NCI-H2196 (cell line): ENCODE measurements around the gene GPT2.
"Not testable (repeated sequence)": the region's sequence is repeated elsewhere in the genome, so short reads cannot be mapped to it uniquely, and the experiment has no call there.

Source experiments
- DNase-seq: peaks from one replicate; lab custom pipeline; 2025; ENCODE audit not compliant: unreplicated experiment; lab: John Stamatoyannopoulos, UW

GPT2 gene

DNA sequence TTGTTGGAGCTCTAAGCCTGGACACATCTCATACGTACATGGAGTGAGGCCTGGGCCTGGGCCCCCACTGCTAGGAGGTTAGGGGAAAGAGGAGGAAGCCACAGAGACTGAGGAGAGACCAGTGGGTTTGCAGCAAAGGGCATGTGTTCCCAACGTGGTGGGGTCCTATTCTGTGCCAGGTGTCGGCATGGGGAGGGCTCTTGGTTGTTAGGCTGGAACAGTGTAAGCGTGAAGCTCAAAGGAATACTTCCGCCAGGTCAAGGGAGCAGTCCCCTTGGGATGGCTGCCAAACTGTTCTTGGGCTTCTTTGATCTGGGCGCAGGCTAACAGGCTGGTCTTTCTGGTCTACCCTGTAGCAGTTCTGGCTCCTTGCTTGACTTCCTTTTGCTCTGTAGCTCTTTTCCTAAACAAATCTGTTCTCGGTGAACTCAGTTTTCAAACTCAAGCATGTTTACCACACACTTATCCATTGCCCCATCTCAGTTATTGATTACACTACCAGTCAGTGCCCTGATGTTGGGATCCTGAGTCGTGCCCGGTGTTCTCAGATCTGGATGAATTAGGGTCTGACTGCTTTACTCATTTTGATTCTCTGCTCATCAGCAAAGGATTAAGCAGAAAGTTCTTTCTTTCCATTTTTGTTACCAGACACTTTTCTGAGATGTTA is 36.4 kb downstream of the GPT2 start:
- DNase-seq, result peak; percentile 37

DNA sequence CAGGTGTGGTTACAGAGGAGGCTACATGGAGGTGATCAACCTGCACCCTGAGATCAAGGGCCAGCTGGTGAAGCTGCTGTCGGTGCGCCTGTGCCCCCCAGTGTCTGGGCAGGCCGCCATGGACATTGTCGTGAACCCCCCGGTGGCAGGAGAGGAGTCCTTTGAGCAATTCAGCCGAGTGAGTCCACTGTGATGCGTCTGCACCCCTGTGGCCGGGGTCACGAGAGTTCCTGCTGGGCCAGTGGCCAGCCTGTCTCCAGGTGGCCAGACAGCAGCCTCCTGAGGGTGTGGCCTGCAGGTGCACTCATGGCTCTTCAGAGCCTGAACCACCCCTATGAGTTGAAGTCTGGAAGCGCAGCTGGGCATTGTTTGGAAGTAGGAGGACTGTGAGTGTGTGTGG is 38.1 kb downstream of the GPT2 start:
- peak; percentile 15 for DNase-seq

DNA sequence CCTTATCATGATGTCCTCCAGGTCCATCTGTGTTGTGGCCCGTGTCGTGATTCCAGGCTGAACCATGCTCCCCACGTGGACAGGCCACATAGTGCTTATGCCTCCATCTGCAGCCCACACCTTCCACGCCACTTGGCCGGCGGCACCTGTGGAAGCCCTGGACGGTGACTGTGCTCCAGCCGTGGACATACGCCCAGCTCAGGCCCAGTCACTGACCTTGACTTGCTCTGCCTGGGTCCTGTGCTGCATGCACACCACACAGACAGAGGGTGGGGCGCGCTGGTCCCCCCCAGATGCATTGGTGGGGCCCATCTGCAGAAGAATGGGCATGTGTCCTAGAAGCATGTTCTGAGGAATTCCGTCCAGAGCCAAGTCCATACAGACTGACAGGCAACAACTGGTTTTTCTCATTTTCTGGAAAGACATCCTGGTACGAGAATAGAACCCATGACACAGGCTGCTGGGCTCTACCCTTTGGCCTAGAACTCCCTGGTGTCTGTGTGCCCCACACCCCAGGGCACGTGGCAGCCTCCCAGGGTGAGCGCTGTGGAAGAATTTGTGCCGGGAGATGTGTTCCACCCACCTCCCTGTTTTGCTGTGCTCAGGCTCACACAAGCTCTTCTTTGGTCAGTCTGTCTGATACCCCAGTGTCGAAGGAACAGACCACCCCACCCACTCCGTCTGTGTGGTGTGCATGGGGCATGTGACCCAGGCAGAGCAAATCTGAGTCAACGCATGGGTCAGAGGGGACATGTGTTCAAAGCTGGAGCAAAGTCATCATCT is 39.5 kb downstream of the GPT2 start:
- DNase-seq, result no peak

DNA sequence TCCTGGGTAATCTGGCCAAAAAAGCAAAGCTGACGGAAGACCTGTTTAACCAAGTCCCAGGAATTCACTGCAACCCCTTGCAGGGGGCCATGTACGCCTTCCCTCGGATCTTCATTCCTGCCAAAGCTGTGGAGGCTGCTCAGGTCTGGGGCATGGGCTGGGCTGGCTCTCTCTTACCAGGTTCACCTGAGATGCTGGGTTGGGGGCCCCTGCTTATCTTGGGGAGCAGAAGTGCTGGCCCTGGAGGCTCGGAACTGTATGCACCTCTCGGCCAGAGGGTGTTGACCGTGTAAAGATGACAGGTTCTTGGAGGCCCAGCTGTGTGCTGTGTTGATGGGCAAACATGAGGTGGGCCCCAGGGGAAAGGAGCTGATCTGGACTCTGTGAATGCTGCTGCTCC is 40.2 kb downstream of the GPT2 start:
- no peak for DNase-seq

DNA sequence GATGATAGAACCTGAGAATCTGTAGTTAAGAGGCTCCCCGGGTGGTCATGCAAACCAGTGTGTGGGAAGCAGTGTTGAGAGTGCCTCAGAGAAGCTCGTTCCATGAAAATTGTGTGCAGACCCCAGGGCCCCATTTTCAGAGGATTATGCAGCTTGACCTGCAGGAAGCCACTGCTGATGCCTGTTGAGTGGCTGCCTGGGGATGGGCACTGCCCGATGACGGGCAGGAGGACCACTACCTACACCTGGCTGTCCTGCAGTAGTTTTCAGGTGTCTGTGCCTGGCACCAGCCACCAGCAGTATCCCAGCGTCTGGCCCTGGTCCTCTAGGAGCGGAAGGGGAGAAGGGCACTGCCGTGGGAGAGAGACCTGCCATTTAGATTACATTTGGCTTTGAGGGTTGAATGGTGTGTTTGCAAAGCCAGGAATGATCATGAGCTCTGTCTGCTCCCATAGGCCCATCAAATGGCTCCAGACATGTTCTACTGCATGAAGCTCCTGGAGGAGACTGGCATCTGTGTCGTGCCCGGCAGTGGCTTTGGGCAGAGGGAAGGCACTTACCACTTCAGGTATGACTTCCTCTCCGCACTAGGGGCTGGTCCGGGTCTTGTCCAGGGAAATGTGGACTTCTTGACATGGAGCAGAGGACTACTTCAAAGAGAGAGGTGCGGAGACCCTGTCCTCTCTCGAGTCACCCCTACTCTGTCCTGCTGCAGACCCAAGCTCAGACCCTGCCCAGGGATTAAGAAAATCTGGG is 42.5 kb downstream of the GPT2 start:
- no peak for DNase-seq

DNA sequence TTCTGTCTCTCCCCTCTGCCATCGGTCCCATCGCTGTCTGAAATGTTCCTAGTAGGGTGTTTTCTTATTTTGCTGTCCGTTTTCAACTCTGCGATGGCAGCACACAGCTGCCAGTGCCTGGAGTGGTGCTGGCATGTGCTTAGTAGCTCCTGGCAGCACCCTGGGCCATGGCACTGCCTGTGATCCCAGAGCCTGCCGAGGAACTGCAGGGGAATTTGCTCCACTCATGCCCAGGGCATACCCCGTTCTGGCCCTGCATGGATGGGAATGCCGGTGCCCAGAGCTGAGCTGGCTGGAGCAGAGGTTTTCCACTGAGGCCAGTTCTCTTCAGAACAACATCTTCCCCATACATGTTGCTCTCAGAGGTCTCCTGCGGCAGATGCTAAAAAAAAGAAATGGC is 43.1 kb downstream of the GPT2 start:
- no peak for DNase-seq

DNA sequence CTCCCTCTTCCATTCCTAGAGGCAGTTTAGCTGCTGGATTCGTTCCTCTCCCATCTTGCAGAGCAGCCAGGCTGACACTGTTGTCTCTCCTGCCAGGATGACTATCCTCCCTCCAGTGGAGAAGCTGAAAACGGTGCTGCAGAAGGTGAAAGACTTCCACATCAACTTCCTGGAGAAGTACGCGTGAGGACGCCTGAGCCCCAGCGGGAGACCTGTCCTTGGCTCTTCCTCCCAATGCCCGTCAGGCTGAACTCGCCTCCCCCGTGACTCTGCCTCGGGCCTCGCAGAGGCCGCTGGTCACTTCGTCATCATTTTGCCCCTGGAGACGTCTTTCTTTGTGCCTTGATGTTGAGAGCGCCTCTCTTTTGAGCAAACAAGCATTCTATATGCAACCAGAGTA is 44.6 kb downstream of the GPT2 start:
- no peak for DNase-seq

DNA sequence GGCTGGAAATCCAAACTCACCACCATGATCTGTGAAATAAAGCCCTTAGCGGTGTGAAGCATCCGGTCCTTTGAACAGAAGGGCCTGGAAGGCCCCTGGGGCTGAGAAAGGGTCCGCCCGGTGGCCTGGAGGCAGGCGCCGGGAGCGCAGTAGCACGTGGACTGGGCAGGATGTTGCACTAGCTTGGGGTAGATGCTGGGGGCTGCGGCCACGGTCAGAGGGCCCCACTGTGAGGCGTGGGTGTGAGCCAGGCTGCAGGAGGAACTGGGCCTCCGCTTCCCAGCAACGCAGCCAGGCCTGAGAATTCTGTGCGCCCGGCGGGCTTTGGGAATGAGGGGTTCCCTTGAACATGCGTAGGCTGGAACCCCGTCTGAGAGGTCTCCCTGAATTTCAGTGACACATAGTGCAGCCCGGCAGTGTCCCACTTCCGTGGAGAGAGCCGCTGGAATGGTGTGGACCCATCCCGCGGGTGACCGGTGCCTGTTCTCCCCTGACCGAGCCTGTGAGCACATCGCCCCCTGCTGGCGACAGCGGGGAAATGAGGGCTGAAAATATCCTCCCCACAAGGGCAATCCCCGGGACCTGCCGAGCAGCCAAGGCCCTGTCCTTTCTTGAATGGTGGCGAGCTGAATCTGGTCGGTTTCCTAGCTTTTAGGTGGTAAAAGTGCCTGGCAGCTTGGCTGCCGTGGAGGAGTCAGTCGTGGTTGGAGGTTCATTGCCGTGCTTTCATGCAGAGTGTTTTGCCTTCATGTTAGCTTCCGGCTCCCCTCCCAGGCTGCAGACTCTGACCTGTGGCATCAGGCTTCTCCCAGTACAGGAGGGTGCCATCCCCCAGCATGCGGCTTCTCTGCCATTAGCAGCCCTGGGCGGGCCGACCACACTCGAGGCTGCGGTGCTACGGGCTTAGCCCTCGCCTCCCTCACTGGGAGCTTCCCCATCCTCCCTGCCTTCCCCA is 45.5 kb downstream of the GPT2 start:
- peak; percentile 40 for DNase-seq

DNA sequence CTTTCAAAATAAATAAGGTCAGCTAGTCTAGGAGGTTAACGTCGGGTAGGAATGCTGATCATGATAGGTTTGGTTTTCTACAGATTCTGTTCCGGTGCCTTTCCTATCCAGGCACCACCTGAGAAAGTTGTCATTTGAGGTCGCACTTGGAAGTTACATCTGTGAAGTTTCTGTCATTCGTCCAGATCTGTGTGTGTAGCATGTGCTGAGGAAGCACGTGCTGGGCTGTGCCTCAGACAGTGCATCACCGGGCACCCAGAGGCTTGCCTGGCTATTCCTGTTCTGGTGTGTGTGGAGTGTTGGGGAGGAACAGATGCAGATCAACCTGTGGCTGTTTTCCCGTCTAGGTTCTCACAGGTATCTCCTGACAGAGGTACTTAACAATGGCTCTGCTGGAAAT is 46.7 kb downstream of the GPT2 start:
- no peak for DNase-seq

DNA sequence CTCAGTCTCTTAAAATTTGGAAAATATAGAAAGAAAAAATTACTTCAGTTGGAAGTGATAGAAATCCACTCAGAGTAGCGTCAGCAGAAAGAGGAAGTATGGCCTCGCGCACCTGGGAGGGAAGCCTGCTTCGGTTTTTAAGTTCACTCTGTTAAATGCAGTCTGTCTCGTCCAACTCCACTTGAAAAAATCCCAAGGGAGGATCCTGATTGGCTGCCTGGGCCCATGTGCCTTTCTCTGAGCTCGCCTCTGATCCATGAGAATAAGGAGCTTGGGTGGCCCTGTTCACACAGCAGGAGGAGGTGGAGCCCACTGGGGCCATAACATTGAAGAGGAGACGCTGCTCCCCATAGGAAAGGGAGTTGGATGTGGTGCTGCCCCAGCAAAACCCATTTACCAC is 48.6 kb downstream of the GPT2 start:
- DNase-seq, result no peak

DNA sequence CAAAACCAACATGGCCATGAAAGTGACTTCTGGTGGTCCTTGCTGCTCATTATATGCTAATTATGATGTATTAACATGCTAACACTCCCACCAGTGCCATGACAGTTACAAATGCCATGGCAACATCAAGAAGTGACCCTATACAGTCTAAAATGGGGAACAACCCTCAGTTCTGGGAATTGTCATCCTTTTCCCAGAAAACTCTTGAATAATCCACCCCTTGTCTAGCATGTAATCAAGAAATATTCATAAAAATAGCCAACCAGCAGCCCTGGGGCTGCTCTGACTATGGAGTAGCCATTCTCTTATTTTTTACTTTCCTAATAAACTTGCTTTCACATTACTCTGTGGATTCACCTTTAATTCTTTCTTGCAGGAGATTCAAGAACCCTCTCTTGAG is 53.4 kb downstream of the GPT2 start:
- no peak for DNase-seq

DNA sequence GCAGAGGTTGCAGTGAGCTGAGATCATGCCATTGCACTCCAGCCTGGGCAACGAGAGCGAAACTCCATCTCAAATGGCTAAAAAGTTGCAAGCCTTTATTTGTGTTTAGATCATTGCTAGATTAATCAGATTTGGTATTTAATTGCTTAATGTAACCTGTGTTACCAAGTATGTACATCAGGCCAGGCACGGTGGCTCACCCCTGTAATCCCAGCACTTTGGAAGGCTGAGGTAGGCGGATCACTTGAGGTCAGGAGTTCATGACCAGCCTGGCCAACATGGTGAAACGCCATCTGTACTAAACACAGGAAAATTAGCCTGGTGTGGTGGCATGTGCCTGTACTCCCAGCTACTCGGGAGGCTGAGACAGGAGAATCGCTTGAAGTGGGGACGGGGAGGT is 60.6 kb downstream of the GPT2 start:
- DNase-seq, result not testable (repeated sequence)

DNA sequence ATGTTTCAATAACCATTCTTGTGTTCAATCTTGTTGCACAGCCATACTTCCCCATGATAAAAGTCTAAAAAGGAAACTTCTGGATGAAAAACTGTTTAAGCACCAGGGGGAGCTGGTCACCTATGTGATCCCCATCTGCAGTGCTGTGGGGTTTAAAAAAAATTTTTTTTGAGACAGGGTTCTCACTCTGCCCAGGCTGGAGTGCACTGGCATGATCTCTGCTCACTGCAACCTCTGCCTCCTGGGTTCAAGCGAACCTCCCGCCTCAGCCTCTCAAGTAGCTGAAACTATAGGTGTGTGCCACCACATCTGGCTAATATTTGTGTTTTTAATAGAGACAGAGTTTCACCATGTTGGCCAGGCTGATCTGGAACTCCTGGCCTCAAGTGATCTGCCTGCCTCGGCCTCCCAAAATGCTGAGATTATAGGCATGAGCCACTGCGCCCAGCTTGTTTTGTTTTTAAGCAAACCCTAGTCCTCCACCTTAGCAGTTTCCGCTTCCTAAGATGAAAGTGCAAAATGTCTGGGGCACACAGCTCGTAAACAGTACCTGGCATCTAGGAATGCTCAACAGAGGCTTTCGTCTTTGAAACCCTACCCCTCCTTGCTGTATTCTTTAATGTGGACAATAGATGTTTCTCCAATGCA is 63.9 kb downstream of the GPT2 start:
- DNase-seq, result peak; percentile 15

DNA sequence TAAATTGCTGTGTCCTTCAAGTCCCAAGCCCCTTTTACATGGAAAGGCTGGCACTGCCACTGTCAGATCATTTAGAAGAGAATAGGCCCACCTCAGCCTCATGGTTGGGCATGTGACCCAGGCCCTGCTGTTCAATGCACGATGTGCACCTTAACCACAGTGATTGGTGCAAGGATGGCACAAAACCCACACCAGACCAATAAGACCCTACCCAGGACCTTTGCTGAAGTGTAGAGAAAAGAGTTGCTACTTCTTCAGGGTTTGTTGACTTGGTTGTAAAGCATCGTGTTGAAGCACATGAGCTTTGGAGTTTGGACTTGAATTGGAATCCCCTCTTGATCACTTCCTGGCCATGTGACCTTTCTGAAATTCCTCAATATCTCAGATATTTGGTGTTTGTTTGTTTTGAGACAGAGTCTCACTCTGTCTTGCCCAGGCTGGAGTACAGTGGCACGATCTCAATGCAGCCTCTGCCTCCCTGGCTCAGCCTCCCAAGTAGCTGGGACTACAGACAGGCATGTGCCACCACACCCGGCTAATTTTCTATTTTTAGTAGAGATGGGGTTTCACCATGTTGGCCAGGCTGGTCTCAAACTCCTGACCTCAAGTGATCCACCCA is 64.5 kb downstream of the GPT2 start:
- DNase-seq, result no peak

DNA sequence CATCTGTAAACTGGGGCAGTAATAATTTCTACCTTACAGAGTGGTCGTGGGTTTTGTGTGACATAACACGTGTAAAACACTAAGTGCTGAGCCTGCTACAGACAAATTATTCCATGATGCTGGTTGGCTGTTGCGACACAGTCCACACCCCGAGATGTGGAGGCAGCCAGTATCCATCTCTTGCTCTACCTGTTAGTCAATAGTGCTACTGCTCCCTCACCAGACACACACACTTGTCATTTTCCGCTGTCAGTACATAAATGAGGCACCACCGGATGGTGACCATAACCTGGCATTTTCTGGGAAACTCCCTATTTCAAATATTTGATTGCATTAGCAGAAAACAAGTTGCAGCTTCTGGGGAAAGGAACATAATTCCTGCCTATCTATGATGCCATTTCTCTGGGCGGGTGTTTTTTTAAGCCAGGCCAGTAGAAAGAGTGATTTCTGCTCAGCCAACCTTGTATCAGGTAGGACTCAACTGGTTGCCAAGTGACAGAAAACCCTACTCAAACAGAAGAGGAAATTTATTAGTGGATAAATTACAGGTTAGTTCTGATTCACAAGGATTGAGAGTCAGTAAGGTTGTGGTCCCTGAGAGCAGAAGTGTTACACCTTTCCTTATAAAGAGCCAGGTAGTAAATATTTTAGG is 65.2 kb downstream of the GPT2 start:
- no peak for DNase-seq

DNA sequence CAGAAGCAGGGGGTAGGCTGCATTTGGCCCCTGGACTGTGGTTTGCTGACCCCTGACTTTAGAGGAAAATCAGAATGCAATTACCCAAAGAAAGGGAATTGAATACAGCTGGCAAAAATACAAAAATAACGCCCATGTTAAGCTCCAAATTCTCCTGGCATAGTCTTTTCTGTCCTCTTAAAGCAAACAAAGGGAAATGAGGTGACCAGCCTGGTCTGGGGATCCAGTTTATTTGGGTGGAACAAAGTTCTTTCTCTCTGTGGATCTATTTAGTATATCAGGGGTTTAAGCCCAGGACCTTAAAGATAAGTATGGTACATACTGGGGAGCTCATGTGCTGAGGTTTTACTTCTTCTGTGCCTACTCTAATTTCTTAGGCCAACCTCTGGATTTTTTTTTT is 65.8 kb downstream of the GPT2 start:
- DNase-seq, result no peak

DNA sequence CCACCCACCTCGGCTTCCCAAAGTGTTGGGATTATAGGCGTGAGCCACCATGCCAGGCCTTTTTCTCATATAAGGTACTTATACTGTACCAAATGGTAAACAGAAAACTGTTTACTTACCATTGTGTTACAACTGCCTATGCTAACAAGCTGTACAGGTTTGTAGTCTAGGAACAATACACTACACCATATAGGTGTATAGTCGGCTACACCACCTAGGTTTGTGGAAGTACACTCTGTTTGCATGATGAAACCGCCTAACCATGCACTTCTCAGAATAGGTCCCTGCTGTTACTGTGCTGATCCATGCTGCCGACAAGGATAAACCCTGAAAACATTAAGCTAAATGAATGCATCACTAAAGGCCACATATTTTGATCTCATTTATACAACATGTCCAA is 70.4 kb downstream of the GPT2 start:
- DNase-seq, result no peak

DNA sequence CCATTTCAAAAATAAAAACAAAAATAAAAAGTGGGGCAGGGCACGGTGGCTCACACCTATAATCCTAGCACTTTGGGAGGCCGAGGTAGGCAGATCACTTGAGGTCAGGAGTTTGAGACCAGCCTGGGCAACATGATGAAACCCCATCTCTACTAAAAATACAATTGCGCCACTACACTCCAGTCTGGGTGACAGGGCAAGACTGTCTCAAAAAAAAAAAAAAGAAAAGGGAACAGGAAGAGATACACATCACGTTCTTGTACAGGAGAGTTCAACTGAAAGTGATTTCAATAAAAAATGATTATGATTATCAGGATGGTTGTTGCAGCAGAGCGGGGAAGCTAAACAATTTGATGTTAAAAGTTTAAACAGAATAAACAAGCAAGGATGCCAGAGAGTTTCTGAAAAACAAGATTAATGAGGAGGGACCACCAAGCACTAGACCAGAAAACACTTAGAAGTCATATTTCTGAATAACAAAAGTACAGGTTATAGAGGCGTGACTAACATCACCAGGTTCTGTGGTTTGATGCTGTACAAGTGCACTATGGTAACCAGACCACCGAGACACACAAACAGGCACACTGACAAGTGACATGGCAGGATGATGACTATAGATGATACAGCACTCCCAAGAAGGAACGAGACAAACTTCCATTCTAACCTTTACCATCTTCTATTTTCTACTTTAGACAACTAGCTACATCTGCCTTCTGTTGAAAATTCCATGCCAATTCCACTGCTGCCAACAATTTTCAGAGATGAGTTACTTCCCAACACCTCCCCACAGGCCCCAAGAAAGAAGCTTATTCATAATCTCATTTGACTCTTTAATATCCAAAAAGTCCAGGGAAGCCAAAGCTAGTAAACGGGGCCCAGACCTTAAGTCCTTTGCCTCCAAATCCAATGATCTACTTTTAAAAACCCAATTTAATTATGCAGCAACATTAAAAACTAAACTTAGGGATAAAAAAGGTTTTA is 77.5 kb downstream of the GPT2 start:
- no peak for DNase-seq
